Activated naive CD4-positive, alpha-beta T cell treated with anti-CD3 and anti-CD28 coated beads for 36 hours (primary cell): ENCODE results near the gene FOXO1. TPM values are rescaled to one million over a fixed set of nuclear protein-coding genes. Genes with fewer than 3 reads are reported as not detected.

Experiments
- CTCF ChIA-PET: fragments of 350-600 bp; sonication (Branson Sonifier 250); formaldehyde crosslinking; loops from one replicate; lab custom pipeline; 2021; ENCODE audit warnings: antibody characterized with exemption; lab: Charles Lee
- DNase-seq: peaks from one replicate; pipeline ENCODE4 v3.0.0-alpha.2; 2020
- H3K27ac Mint-ChIP-seq: one replicate; pipeline ENCODE4 v1.8.0; 2021; ENCODE audit warnings: mild to moderate bottlenecking, mixed read lengths
- H3K27me3 Mint-ChIP-seq: one replicate; pipeline ENCODE4 v1.8.0; 2021; ENCODE audit warnings: low read depth, mixed read lengths
- H3K36me3 Mint-ChIP-seq: one replicate; pipeline ENCODE4 v1.8.0; 2021; ENCODE audit warnings: low read depth, mixed read lengths
- H3K4me1 Mint-ChIP-seq: one replicate; pipeline ENCODE4 v1.8.0; 2021; ENCODE audit warnings: low read depth, mixed read lengths
- H3K4me3 Mint-ChIP-seq: one replicate; pipeline ENCODE4 v1.8.0; 2021; ENCODE audit warnings: mild to moderate bottlenecking, moderate library complexity, mixed read lengths
- H3K9me3 Mint-ChIP-seq: one replicate; pipeline ENCODE4 v1.8.0; 2021; ENCODE audit warnings: mixed read lengths
- intact Hi-C: fragments of 100-400 bp; cut with micrococcal nuclease; formaldehyde crosslinking; loops from one replicate; pipeline ENCODE4 v1.15.1; 2023
- total RNA-seq, 2 experiments: library from RNA; stranded (reverse); gene quantifications; one replicate each; pipeline ENCODE4 v1.2.3, GENCODE V29; 2021

The FOXO1 gene
- total RNA-seq, 2 experiments from 2014 or later, result 30.9 to 32.1 TPM

DNA sequence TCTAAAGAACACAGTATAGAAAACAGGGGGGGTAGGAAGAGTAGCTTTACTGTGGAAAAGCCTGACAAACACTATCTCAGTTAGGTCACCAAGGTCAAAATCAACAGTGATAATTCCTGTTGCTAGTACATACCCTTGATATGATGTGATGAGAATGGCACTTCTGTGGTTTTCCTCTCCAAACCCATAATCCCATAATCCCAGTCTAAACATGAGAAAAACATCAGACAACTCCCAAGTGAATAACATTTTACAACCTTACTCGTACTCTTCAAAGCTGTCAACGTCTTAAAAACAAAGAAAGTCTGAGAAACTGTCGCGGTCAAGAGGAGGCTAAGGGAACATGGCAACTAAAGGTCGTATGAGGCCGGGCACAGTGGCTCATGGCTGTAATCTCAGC, 137.6 kb downstream of the FOXO1 start:
- H3K36me3 Mint-ChIP-seq, result peaks cover 1% of the 10 kb centered on the region
- no peak for DNase-seq
- intact Hi-C loops, result no loop called here
- H3K27ac Mint-ChIP-seq, result no peak overlapping the region
- H3K27me3 Mint-ChIP-seq, result no peaks in the 10 kb centered on the region
- H3K4me3 Mint-ChIP-seq, result no peak overlapping the region
- CTCF ChIA-PET, result no interaction called here
- H3K9me3 Mint-ChIP-seq, result peaks cover 10% of the 10 kb centered on the region
- peaks cover 32% of the 10 kb centered on the region for H3K4me1 Mint-ChIP-seq

DNA sequence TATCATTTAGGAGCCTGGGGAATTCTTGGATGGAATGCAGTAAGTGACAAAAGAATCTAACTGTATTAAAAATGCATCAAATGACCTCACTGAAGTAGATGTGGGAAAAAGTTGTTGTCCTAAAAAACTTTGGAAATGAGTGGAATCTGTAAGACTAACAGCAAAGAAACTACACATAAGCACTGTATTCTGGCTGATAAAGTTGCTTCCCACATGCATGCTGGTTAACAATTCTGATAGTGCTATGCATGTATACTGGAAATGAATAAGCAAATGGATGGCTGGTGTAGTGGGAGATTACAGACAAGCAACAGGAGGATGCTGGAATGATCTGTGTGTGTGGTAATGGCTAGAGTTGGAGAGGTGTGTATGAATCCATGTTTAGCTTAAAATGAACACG, 138.5 kb downstream of the FOXO1 start:
- no peaks in the 10 kb centered on the region for H3K27me3 Mint-ChIP-seq
- peaks cover 10% of the 10 kb centered on the region for H3K9me3 Mint-ChIP-seq
- peaks cover 32% of the 10 kb centered on the region for H3K4me1 Mint-ChIP-seq
- H3K4me3 Mint-ChIP-seq, result no peak overlapping the region
- H3K36me3 Mint-ChIP-seq, result peaks cover 1% of the 10 kb centered on the region
- intact Hi-C loops, result no loop called here
- H3K27ac Mint-ChIP-seq, result no peak overlapping the region
- CTCF ChIA-PET, result interaction anchor here (0.7 kb wide), 1 partner anchor 127 kb away, joined by 4 read pairs; no protein-coding TSS in a partner anchor
- DNase-seq, result no peak

GRCh38 chr13:40522282-40522681, 144.2 kb downstream of the FOXO1 start:
- peak overlapping the region; percentile 21 for H3K27ac Mint-ChIP-seq
- H3K4me1 Mint-ChIP-seq, result peaks cover 57% of the 10 kb centered on the region
- no peak for DNase-seq
- H3K9me3 Mint-ChIP-seq, result peaks cover 2% of the 10 kb centered on the region
- CTCF ChIA-PET, result no interaction called here
- no peaks in the 10 kb centered on the region for H3K27me3 Mint-ChIP-seq
- H3K4me3 Mint-ChIP-seq, result no peak overlapping the region
- no peaks in the 10 kb centered on the region for H3K36me3 Mint-ChIP-seq
- intact Hi-C loops, result loop anchor here (1.0 kb wide), 1 partner anchor 140 kb away; no protein-coding TSS in a partner anchor

GRCh38 chr13:40520916-40521315, 145.5 kb downstream of the FOXO1 start:
- no peak overlapping the region for H3K27ac Mint-ChIP-seq
- H3K36me3 Mint-ChIP-seq, result no peaks in the 10 kb centered on the region
- no peaks in the 10 kb centered on the region for H3K27me3 Mint-ChIP-seq
- CTCF ChIA-PET, result interaction anchor here (0.6 to 1.0 kb wide), 2 partner anchors 69 to 509 kb away, joined by 3 read pairs; no protein-coding TSS in a partner anchor
- intact Hi-C loops, result no loop called here
- peaks cover 69% of the 10 kb centered on the region for H3K4me1 Mint-ChIP-seq
- peak; percentile 54 for DNase-seq
- H3K9me3 Mint-ChIP-seq, result no peaks in the 10 kb centered on the region
- H3K4me3 Mint-ChIP-seq, result no peak overlapping the region

GRCh38 chr13:40519637-40520036, 146.8 kb downstream of the FOXO1 start:
- no peaks in the 10 kb centered on the region for H3K9me3 Mint-ChIP-seq
- no peak overlapping the region for H3K27ac Mint-ChIP-seq
- H3K4me1 Mint-ChIP-seq, result peaks cover 66% of the 10 kb centered on the region
- CTCF ChIA-PET, result no interaction called here
- H3K36me3 Mint-ChIP-seq, result no peaks in the 10 kb centered on the region
- DNase-seq, result no peak
- no peaks in the 10 kb centered on the region for H3K27me3 Mint-ChIP-seq
- intact Hi-C loops, result loop anchor here (2.0 to 10.0 kb wide), 7 partner anchors 79 to 742 kb away; no protein-coding TSS in a partner anchor
- H3K4me3 Mint-ChIP-seq, result no peak overlapping the region

GRCh38 chr13:40518481-40518882, 148.0 kb downstream of the FOXO1 start:
- Mint-ChIP-seq H3K4me1 (peaks cover 72% of the 10 kb centered on the region), H3K27me3 (no peaks in the 10 kb centered on the region), H3K36me3 (no peaks in the 10 kb centered on the region), H3K9me3 (no peaks in the 10 kb centered on the region), H3K27ac (peak overlapping the region; percentile 87), H3K4me3 (peak overlapping the region; percentile 23)
- CTCF ChIA-PET, result interaction anchor here (1.1 to 1.5 kb wide), 5 partner anchors 12 to 449 kb away, joined by 3 to 5 read pairs (median 4); no protein-coding TSS in a partner anchor
- intact Hi-C loops, result loop anchor here (1.0 to 10.0 kb wide), 14 partner anchors 24 to 741 kb away; no protein-coding TSS in a partner anchor
- DNase-seq, result peak; percentile 92

DNA sequence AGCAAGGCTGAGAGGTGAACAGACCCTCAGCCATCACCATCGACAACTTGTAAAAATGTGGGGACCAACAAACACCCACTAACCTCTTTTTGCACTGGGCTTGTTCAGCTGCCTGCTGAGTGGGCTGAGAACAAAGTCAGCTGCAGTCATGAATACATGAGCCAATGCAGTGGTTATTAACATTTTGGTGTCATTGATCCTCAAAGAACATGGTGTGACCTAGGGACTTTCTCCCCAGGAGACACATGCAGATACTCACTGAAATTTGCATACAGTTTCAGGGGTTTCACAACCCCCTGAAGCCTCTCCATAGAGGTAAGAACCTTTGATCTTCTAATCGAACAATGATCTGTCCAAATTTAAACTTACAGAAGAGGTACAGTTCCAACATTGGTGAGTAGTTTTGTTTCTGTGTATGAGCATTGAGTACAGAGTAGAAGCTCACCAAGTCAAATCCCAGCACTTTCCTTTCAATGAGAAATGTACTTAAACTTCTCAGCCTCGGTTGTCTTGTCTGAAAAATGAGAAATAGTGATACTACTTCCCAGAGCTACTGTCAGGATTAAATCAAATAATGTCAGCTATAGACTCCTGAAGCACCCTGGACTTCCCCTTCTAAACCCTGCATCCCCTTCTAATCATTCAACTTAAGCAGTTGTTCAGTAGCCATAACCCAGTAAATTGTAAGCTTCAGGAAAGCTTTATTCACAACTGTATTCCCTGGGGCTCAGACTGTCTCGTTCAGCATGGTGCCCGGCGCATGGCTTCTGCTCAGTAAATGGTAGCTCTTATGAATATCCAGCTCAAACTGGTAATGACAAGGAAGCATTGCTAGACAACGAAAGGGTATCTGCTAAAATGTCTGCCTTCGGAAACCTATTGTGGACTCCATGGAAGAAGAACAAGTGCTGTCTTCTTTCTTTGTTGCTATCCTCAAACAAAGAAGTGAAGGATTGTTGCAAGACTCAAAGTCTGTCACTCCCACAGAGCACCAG, 148.7 kb downstream of the FOXO1 start:
- no peaks in the 10 kb centered on the region for H3K36me3 Mint-ChIP-seq
- H3K4me3 Mint-ChIP-seq, result peak overlapping the region; percentile 23
- no peaks in the 10 kb centered on the region for H3K9me3 Mint-ChIP-seq
- DNase-seq, result peak; percentile 57
- intact Hi-C loops, result loop anchor here (1.0 to 10.0 kb wide), 16 partner anchors 23 to 740 kb away; no protein-coding TSS in a partner anchor
- H3K4me1 Mint-ChIP-seq, result peaks cover 78% of the 10 kb centered on the region
- peak overlapping the region; percentile 87 for H3K27ac Mint-ChIP-seq
- CTCF ChIA-PET, result interaction anchor here (0.5 to 1.5 kb wide), 9 partner anchors 9 to 448 kb away, joined by 3 to 5 read pairs (median 4); no protein-coding TSS in a partner anchor
- H3K27me3 Mint-ChIP-seq, result no peaks in the 10 kb centered on the region

- intact Hi-C loops, result loop anchor here (2.0 to 10.0 kb wide), 5 partner anchors 368 to 738 kb away; no protein-coding TSS in a partner anchor
- Mint-ChIP-seq H3K9me3 (no peaks in the 10 kb centered on the region), H3K4me3 (no peak overlapping the region), H3K36me3 (no peaks in the 10 kb centered on the region), H3K27ac (no peak overlapping the region), H3K4me1 (peaks cover 69% of the 10 kb centered on the region), H3K27me3 (no peaks in the 10 kb centered on the region)
- DNase-seq, result no peak
- CTCF ChIA-PET, result interaction anchor here (1.1 kb wide), 1 partner anchor 18 kb away, joined by 4 read pairs; no protein-coding TSS in a partner anchor
These were observed 150.7 kb downstream of the FOXO1 start for GRCh38 chr13:40515702-40516101.

GRCh38 chr13:40514802-40515201, 151.6 kb downstream of the FOXO1 start:
- Mint-ChIP-seq H3K9me3 (no peaks in the 10 kb centered on the region), H3K27ac (no peak overlapping the region), H3K27me3 (no peaks in the 10 kb centered on the region), H3K4me3 (no peak overlapping the region), H3K36me3 (no peaks in the 10 kb centered on the region), H3K4me1 (peaks cover 63% of the 10 kb centered on the region)
- CTCF ChIA-PET, result interaction anchor here (1.1 kb wide), 1 partner anchor 17 kb away, joined by 4 read pairs; no protein-coding TSS in a partner anchor
- no peak for DNase-seq
- intact Hi-C loops, result loop anchor here (5.0 to 10.0 kb wide), 4 partner anchors 368 to 738 kb away; no protein-coding TSS in a partner anchor

- Mint-ChIP-seq H3K36me3 (no peaks in the 10 kb centered on the region), H3K4me3 (no peak overlapping the region), H3K27me3 (no peaks in the 10 kb centered on the region), H3K4me1 (peaks cover 64% of the 10 kb centered on the region), H3K27ac (no peak overlapping the region), H3K9me3 (no peaks in the 10 kb centered on the region)
- no peak for DNase-seq
- intact Hi-C loops, result loop anchor here (10.0 kb wide), 1 partner anchor 445 kb away; no protein-coding TSS in a partner anchor
- CTCF ChIA-PET, result interaction anchor here (0.6 kb wide), 1 partner anchor 129 kb away, joined by 8 read pairs; no protein-coding TSS in a partner anchor
These were observed 156.6 kb downstream of the FOXO1 start for GRCh38 chr13:40509876-40510275.

GRCh38 chr13:40508767-40509342, 157.6 kb downstream of the FOXO1 start:
- Mint-ChIP-seq H3K4me1 (peaks cover 63% of the 10 kb centered on the region), H3K27ac (no peak overlapping the region), H3K27me3 (no peaks in the 10 kb centered on the region)

More at GRCh38 chr13:40508767-40509342, 157.6 kb downstream of the FOXO1 start:
- no peaks in the 10 kb centered on the region for H3K9me3 Mint-ChIP-seq
- H3K36me3 Mint-ChIP-seq, result no peaks in the 10 kb centered on the region
- H3K4me3 Mint-ChIP-seq, result no peak overlapping the region
- CTCF ChIA-PET, result interaction anchor here (0.6 to 1.2 kb wide), 5 partner anchors 9 to 315 kb away, joined by 3 to 4 read pairs (median 3); no protein-coding TSS in a partner anchor
- intact Hi-C loops, result loop anchor here (1.0 kb wide), 1 partner anchor 14 kb away; no protein-coding TSS in a partner anchor
- no peak for DNase-seq
